Brain pericyte (primary cell): ENCODE measurements around the gene DRAXIN.

Experiments used
- DNase-seq: peaks from one replicate; pipeline ENCODE4 v3.0.0-alpha.2; 2012; ENCODE audit warnings: low read depth, low spot score

The DRAXIN gene

GRCh38 chr1:11764115-11764514 lies 72.6 kb downstream of the DRAXIN start:
- no peak for DNase-seq

- DNase-seq = no peak
Measured at GRCh38 chr1:11764519-11764918, 73.0 kb downstream of the DRAXIN start.

DNA sequence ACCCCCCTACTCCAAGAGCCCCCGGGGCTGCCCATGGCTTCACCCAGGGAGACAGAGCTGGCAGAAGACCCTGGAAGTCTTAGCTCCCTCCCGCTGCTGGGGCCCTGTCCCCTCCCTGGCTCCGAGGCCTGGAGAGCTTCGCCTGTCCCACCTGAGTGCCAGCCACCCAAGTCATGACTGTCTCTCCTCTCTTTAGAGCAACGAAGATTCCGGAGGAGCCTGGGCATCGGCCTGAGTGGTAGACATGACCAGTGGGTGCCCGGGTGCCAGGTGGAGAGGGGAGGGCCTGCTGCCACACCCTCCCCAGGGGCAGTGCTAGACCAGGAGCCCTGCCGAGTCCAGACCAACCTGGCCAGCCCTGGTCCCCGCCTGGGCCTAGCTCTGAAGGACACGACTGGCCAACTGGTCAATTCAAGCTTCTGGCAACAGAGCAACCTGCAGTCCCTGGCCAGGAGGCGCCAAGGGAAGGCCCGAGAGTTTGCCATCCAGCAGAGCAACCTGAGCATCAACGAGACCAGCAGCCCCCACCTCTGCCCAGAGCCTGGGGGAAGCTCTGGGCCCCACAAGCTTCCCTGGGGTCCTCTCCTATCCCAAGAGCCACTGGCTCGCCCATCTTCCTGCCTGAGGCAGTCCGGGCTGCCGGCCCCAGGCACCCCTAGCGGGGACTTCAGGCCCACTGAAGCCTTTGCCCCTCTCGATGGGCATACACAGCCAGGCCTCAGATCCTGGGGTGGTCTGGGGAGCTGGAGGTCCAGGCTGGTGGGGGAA lies 74.3 kb downstream of the DRAXIN start:
- DNase-seq = no peak

- DNase-seq = no peak
Measured at GRCh38 chr1:11766429-11766776, 74.9 kb downstream of the DRAXIN start.

- no peak for DNase-seq
Measured at GRCh38 chr1:11767922-11768704, 76.6 kb downstream of the DRAXIN start.

GRCh38 chr1:11768821-11769220 lies 77.3 kb downstream of the DRAXIN start:
- DNase-seq = no peak

DNA sequence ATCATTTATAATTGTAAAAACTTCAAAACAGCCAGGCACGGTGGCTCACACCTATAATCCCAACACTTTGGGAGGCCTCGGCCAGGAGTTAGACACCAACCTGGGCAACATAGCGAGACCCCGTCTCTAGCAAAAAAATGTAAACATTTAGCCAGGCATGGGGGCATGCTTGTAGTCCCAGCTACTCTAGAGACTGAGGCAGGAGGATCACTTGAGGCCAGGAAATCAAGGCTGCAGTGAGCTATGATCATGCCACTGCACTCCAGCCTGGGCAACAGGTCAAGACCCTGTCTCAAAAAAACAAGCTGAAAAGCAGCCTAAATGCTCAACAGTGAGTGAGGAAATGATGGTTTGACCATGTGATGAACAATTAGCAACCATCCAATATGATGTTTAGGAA lies 77.8 kb downstream of the DRAXIN start:
- no peak for DNase-seq

- no peak for DNase-seq
Measured at GRCh38 chr1:11770011-11770410, 78.5 kb downstream of the DRAXIN start.

DNA sequence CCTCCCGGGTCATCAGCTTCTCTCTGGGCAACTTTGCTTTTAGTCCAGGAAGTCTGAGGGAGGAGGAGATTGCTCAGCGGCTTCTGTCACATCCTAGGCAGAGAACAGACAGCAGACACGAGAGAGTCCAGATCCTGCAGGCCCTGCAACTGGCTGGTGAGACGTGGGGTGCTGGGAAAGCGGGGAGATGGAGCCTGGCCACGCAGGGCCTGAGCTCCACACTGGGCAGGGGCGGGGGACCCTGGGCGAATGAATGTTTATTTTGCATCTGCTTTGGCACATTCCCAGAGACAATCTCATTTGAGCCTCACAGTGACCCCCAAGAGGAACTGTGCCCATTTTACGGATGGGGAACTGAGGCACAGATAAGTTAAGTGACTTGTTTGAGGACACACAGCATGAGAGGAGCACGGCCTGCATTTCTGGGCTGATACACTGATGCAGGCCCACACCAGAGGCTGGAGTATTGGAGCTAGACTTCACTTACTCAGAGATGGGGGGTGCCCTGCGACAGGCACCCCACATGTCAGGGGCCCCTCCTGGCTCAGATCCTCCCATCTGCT lies 80.1 kb downstream of the DRAXIN start:
- DNase-seq = no peak

- DNase-seq = no peak
Measured at GRCh38 chr1:11772458-11772857, 80.9 kb downstream of the DRAXIN start.

GRCh38 chr1:11774753-11775152 lies 83.2 kb downstream of the DRAXIN start:
- DNase-seq = no peak
